ENCODE measurements around the gene SEMA4B.
A peak's percentile ranks its signal among the peaks of the same experiment; 100 is the strongest.
"Not testable (repeated sequence)": the region's sequence is repeated elsewhere in the genome, so short reads cannot be mapped to it uniquely, and the experiment has no call there.

SEMA4B gene

GRCh38 chr15:90181776-90182175 lies 19.4 kb upstream of the SEMA4B start:
- DNase-seq = no peak

DNA sequence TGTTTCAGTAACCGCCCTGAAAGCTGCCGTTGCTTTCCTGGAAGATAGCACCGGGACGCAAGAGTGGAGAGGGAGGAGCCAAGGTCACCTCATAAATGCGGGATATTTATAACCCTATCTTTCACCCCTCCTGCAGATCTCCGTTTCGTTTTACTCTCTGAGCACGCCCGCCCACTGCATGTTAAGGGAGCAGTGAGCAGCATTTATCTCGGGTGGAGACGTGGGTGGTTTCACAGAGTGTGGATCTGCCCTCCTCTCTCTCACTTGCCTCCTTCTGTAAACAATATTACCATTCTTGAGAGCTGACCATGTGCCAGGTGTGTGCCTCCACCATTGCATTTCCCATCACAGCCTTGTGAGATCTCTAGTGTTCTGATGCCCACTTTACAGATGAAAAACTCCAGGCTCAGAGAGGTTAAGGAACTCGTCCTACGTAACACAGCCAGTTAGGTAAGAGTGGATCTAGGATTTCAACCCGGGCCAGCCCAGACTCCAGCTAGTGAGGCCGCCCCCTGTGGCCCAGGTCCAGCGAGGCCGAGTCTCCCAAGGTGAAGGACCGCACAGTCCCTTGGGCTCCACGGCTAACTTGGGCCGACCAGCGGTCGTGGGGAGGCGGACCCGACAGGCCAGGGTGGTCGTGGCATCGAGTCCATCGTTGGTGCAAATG lies 16.9 kb upstream of the SEMA4B start:
- DNase-seq = no peak

DNA sequence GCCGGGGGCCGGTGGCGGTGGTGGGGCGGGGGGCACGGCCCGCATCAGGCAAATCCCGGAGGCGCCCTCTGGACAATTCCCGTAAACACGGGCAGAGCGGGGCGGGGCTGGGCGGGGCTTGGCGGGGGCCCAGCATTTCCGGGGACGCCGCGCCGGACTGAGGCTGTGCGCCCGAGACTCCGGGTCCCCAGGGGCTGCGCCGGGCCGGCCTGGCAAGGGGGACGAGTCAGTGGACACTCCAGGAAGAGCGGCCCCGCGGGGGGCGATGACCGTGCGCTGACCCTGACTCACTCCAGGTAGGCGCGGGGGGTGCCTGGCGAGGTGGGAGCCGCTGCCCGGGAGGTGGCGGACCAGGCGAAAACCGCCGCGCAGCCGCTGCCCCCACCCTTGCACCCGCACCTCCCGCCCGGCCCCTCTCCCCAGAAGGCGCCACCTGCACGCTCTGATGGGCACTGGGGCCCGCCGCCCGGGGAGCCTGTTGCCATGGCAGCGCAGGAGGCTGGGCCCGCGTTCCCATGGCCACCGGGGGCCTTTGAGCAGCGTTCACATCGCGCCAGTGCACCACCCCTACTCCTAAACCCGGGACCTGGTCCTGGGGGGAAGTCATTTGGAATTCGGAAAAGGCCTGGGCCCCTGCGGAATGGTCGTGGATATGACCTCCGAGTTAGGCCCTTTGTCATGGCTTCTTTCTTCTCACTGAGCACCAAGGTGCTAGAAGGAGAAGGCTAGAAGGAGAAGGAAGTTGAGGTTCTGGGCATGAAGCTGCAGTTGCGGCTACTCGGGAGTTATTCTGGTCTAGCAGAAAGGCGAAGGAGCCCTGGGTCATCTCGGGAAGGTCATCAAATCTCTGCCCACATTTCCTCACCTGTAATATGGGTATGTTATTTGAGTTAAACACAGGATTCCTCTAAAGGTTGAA lies 16.1 kb upstream of the SEMA4B start:
- DNase-seq = peak; percentile 68 to 77

DNA sequence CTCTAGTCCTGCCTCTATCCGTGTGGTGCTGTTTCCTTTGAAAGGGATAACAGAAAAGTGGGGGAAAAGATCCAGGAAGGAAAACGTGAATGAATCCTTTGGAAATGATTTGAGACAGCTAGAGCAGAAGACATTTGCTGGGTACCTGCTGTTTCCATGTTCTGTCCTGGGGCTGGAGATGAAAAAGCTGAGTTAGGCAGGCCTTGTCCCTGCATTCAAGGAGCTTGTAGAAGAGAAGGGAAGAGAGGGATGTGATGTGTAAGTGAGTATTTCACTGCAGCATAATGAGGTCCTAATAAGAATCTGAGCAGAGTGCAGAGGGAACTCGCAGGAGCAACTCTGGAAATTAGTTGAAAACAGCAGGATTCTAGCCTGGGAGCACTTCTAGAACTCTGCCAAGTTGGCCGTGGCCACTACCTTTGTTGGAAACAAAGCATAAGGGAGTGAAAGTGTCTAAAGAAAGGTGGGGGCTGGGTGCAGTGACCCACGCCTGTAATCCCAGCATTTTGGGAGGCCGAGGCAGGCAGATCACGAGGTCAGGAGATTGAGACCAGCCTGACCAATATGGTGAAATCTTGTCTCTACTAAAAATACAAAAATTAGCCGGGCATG lies 13.8 kb upstream of the SEMA4B start:
- DNase-seq = no peak

- DNase-seq = not testable (repeated sequence)
Measured at GRCh38 chr15:90188065-90188464, 13.1 kb upstream of the SEMA4B start.

DNA sequence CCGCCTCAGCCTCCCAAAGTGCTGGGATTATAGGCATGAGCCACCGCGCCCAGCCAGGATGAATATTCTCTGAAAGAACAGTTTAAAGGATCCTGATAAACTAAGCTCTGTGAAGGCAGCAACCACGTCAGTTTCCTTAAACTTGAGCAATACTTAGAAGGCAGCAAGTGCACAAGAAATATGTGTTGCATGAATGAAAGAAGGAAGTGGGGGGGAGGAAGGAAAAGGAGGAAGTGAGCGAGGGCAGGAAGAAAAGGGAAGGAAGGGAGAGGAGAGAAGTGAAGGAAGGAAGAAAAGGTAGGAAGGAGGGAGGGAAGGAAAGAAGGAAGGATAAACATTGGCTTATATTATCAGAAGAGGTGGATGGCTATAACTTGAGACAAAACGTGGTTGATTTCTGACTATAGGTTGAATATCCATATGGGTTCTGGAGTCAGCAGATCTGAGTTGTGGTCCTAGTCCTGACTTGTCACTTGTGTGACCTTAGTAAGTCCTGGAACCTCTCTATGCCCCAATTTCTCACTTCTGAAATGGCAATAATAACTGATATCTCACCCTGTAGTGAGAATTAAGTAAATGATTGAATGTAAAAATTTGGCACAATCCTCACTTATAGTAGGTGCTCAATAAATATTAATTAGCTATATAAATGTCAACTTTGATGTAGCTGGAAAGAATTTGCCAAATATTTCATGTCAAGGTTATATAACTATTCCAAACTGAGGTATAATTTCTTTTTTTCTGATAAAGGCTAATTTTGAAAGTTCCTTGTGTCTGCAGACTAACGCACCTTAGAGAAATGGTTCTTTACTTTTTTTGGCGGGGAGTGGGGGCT lies 12.0 kb upstream of the SEMA4B start:
- DNase-seq = no peak

- no peak for DNase-seq
Measured at GRCh38 chr15:90189781-90190467, 11.2 kb upstream of the SEMA4B start.

GRCh38 chr15:90190606-90191343 lies 10.4 kb upstream of the SEMA4B start:
- no peak for DNase-seq

DNA sequence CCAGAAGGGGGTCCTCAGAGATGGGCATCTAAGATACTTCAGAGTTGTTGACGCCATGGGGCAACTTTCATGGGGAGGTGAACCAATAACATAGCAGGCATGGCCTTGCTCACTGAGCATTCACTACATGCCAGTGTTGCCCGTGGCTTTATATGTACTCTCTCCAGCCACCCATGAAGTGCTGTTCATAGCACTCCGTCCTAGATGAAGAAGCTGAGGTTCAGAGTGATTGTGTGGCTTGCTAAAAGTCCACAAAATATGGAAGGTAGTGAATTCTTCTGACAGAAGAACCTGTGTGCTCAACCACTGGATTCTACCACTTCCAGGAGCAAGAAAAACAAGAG lies 9.8 kb upstream of the SEMA4B start:
- DNase-seq = no peak

DNA sequence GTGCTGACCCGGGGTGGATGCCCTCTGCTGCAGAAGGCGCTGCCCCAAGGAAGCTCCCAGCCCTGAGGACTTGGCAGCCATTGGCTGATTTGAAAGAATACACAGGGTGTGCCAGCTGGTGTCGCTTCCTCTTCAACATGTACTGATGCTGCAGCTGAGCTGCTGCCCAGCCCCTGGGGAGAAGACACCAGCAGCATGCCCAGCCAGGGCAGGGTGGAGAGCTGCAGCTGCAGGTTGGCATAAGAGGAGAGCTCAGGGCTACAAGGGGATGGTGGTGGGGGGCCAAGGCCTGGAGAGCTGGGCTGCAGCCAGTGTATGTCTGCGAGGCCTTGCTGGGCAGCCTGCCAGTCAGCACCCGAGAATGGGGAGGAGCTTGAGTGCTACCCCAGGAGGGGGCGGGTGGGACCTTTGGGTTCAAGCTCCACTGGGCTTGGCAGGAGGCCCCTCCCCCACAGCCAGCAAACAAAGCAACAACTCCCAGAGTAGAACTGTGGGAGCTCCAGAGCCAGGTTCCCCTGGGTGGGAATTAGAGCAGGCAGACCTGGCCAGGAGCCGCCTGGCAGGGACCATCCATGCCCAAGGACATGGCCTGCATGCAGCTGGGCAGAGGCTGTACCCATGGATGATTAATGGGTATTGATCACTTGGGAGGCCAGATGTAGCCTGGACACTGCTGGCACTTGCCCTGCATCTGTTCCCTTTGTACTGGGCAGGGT lies 9.2 kb upstream of the SEMA4B start:
- DNase-seq = no peak

GRCh38 chr15:90192961-90193786 lies 8.0 kb upstream of the SEMA4B start:
- DNase-seq = no peak

- DNase-seq = no peak
Measured at GRCh38 chr15:90194655-90195054, 6.5 kb upstream of the SEMA4B start.

DNA sequence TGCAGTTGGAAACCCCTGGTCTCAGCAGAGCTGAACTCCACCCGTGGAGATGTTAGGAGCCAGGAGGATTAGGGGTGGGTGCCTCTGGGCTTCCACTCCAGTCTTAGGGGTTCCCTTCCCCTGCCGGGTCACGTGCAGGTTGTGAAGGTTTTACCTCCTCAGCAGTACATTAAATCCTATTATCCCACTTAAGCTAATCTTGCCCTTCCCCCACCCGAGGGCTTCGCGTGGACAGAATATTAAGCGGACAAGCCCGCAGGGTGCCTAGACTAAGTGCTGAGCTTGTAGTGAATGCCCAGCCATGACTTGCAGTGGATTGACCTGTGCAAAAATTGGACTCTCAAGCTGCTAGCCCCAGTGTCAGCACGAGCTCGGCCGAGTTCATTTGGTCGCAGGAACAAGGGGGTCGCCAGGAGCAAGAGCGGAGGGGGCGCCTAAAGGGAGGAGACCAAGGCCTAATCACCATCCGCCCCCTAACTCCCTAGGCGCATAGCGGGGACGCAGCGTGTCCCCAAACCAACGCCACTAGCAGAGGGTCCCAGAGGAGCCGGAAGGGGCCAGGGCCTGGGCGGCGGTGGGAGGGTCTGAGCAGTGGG lies 498 bp upstream of the SEMA4B start:
- no peak for DNase-seq

DNA sequence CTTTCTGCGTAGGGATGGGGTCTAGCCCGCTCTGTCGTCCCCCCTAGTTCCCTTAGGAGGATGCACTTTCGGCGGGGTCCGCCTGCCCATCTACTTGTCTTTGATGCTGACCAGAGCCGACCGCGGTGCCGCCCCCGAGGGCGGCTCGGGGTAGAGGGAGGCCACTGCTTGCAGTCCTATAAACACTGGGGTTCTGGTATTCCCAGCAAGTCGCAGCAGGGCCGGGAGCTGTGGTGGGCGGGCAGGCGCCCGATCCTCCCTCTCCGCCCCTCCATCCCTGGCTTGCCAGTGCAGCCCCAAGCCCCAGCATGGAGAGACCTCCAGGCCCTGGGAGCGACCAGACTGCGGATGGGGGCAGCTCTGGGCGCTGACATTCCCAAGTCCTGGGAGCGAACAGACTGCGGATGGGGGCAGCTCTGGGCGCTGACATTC lies 830 bp downstream of the SEMA4B start:
- DNase-seq = no peak

DNA sequence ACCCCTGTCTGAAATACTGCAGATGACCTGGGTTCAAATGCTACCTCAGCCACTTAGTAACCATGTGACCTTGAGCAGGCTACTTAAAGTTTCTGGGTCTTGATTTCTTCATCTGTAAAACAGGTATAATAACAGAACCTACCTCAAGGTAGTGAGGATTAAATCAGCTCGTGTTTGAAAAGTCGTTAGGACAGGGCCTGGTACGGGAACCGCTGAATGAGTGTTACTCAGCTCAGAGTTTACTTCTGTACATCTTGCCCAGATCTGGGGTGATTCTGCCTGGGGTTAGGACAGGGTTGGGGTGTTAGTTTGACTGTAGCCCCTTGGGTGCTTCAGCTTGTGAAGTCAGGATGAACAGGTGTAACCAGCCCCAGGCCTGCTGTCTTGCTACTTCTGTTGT lies 1.8 kb downstream of the SEMA4B start:
- DNase-seq = no peak

- DNase-seq = no peak
Measured at GRCh38 chr15:90203473-90203872, 2.3 kb downstream of the SEMA4B start.

DNA sequence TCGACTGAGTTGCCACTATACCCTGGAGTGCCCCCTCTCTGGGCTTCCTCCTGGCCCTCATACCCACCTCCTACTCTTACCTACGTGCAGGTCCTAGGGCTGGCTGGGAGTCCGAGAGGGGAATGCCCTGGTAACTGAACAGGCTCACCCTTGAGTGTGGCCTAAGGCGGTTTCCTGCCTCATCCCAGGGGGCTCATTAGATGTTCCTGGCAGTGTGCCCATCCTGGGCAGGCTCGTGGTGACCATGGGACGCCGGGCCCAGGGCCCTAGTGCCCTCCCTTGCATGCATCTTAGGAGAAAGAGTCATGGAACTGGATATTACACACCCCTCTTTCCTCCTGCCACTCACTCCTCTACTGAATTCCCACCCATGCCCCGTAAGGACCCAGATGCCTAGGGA lies 2.8 kb downstream of the SEMA4B start:
- DNase-seq = no peak

DNA sequence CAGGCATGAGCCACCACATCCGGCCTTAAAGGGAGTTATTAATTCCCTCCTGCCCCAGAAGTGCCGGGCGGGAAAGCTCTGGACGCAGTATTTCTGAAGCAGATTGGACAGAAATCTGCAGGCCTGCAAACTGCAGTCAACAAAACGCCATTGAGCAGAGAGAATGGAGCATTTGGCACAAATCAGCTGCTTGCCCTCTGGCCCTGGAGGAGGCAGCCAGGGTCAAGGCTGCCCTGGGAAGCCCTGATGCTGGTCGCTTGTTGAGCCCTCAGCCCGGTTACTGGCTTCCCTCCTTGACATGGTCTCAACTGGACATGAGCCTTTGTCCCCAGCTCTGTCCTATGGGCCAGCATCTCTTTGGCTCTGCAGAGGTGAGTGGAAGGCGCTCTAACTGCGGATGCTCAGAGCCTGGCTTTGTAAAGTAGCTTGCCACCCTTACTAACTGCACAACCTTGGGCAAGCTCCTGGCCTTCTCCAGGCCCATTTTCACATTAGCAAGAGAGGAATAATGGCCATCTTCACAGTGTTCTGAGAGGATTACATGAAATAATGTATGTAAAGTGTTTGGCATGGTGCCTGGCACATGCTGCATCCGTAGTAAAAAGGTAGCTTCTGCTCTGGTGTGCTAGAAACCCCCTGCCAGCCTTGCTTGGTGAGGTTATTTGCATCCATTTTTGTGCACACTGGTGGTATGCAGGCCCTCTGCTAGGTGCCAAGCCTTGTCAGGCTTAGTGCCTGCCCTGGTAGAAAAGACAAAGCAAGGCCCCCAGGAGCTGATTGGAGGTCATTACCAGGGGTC lies 4.1 kb downstream of the SEMA4B start:
- no peak for DNase-seq

GRCh38 chr15:90205886-90206285 lies 4.8 kb downstream of the SEMA4B start:
- DNase-seq = no peak

Data from NCI-H1930 (cell line).